HPDE6-E6E7 (cell line): ENCODE results near the gene CCDC33.

Experiments
- DNase-seq: peaks from one replicate; pipeline ENCODE4 v3.0.0; 2011; ENCODE audit warnings: missing footprints; ENCODE audit errors: extremely low spot score

CCDC33 gene

GRCh38 chr15:74258456-74259291, 22.5 kb downstream of the CCDC33 start:
- DNase-seq = no peak

- no peak for DNase-seq
These were observed 23.1 kb downstream of the CCDC33 start for GRCh38 chr15:74259292-74259648.

DNA sequence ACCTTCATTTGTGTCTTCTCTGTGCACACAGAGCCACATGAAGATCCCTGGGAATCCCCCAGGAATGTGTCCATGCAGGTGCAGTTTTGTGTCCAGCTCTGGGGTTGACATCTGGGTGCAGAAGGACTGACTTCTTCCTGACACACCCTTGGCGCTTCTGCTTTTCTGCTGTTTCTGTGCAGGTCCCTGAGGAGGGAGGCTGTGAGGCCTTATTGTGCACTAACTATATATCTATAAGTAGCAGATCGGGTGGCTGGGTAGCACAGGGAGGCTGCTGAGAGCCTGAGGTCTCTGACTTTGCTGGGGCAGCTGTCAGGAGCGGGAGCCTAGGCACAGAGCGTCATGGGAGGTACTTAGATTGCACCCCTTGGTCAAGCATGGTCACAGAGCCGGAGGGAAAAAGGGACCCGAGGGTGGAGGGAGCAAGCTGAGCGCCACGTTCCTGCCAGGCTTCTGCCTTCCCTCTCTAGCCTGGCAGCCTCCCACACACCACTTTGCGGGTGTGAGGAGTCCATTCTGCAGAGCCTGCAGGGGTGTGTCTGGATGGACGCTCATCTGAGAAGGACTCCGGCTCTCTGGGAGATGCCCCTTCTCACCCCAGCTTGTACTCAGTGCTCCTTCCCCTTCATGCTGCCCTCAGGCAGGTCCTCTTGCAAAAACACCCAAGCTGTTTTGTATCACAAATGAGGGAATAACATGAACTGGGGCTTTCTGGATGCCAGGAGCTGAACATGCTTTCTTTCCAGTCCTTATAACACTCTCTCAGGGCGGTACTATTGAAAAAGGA, 23.9 kb downstream of the CCDC33 start:
- DNase-seq = no peak

- DNase-seq = no peak
These were observed 24.9 kb downstream of the CCDC33 start for GRCh38 chr15:74261041-74261440.

DNA sequence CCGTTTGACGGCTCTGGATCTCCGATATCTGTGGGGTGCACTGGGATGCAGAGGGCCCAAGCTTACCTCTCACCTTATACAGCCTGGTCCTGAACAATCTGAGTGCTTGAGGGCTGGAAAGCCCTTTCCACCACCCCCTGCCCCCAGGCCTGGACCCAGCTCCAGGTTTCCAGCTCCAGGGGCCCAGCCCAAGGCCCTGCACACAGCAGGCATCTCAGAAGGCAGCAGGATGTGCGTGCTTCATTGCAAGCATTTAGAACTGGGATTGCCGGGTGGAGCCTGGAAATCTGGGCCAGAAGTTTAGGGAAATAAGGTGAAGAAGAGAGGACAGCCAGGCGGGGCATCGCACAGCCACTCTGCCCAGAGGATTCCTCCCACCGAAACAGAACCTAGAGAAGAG, 25.6 kb downstream of the CCDC33 start:
- DNase-seq = no peak

DNA sequence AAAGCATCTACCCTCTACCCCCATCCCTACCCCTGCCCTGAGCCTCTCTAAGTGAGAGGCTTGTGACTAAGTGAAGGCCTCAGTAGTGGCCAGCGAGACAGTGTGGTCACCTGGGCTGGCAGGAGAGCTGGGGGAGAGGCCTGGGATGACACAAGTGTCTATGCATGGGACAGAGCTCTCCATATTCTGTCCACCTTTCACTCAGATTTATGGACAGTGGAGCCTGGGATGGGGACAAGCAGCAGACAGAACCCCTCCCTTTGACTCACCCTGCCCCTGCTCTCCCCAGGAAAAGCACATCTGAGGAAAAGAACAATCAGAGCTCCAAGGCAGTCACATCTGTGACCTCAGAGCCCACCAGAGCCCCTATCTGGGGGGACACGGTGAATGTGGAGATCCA, 26.0 kb downstream of the CCDC33 start:
- DNase-seq = no peak

DNA sequence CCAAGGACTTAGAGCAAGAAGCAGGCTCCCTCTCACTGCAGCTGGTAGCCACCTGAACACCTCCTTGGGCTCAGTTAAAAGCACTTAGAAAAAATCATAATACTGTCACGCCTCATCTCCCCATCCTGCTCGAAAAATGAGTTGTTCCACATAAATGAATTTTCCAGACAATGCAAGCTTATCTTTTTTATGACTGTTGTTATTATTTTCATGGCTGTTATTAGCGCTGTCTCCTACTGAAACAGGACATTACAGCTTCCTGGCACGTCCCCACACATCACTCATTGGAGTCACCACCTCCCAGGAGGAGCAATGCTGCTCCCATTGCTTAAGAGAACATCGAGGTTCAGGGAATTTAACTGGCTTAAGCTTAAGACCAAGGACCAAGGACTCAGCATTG, 26.5 kb downstream of the CCDC33 start:
- DNase-seq = no peak

DNA sequence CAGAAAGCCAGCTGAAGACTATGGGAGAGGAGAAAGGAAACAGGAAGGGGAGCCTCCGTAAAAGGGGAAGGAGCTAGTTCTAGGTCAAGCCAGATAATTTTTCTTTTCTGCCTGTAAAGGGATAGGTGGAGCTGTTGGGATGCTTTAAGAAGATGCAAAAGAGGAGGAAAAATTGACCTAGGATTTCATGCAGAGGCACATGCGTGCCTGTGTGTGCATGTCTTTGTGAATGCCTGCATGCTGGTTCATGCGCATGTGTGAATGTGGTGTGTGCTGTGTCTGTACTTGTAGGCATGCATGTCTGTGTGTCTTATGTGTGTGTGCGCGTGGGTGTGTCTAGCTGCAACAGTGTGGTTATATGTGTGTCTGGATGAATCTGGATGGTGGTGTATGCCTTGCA, 27.3 kb downstream of the CCDC33 start:
- no peak for DNase-seq

GRCh38 chr15:74264081-74264501, 28.0 kb downstream of the CCDC33 start:
- no peak for DNase-seq

- no peak for DNase-seq
These were observed 29.0 kb downstream of the CCDC33 start for GRCh38 chr15:74265046-74265639.

DNA sequence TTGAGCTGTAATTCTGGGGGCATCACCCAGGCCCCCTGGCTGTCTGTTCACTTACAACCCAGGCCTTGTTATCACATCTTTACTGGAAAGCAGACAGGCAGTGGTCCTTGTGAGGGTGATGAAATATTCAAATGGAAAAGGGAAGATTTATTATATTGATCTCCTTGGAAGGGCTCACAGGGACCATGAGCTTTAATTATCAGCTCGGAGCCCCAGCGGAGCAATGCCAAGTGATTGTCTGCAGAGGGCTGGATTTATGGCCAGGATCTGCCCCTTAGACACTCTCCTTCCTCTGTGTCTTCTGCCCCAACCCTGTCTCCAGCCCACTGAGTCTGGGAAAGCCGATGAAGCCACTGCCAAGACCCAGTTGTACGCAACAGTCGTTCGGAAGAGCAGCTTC, 31.9 kb downstream of the CCDC33 start:
- no peak for DNase-seq

DNA sequence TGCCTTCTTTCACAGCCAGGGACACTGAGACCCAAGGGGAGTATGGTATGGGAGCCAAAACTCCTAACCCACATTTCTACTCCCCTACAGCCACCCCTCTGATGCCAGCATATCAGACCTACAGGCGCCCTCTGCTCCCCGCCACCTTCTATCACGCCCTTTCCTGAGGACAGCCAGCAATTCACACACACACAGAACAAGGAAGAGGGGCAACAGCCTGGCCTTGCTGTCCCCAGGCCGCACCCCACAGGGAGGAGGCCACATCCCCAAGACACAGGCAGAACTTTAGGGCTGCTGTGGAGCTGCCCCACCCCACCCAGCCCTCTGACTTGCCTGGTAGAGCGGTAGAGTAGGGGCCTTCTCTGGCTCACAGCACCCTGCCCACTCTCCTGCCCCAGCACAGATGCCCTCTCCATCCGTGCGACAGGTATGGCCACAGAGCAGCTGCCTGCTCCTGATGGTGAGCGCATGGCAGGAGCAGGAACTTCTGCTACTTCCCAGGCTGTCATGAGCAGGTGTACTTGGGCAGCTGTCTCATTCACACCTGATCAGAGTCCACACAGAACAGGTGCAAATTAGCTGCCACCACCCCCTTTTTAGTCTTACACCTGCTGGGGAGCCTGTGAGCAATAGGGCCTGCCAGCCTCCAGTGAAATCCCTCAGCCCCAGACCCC, 33.4 kb downstream of the CCDC33 start:
- no peak for DNase-seq

GRCh38 chr15:74270155-74270554, 34.0 kb downstream of the CCDC33 start:
- DNase-seq = no peak

GRCh38 chr15:74270854-74271520, 34.9 kb downstream of the CCDC33 start:
- DNase-seq = no peak

DNA sequence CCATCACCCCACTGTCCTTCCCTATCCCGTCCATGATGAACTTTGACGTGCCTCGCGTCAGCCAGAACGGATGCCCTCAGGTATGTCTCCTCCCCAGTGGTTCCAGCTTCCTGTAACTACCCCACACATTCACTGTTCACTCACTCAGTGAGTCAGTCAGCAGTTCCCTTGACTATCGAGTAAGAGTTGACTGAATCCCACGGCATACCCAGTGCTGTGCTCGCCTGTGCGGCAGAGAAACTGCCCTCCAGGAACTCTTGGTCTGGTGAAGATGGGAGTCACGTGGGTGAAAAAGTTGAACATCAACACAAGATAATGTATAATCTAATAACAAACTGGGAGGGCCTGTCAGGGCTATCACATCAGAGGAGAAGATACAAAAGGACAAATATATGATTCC, 36.7 kb downstream of the CCDC33 start:
- DNase-seq = peak; percentile 22

- DNase-seq = no peak
These were observed 38.4 kb downstream of the CCDC33 start for GRCh38 chr15:74274470-74275038.

DNA sequence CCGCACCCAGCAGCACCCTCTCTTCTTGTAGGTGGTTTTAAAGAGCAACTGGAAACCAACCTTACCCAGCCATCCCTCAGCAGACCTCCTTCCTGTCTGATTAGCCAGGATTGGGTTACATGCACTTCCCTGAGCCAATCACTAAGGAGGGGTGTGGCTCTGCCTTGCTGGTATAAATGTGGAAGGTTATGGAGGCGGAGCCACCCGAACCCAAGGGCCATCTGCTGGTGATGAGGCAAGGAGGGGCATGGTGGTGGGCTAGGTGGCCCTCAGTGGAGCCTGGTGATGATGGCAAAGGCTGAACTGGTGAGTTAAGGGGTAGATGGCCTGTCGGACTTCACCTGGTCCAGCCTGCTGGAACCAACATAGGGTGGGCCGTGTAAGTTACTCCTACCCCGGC, 39.8 kb downstream of the CCDC33 start:
- no peak for DNase-seq

DNA sequence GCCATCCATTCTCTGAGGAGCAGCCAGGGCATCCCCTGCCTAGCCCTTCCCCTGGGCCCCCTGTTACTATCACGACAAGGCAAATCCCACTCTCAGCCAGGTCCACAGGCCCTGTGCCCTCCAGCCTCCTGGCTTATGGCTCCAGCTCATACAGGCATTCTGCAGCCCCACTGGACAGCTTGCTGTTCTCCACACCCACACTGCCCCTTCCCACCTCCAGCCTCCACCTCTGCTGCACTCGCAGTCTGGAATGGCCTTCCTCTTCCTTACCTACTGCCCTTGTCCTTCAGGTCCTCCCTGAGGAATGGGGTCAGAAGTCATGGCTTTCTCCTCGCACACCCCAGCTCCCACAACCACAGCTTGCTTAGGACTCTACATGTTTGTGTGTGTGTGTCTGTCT, 40.4 kb downstream of the CCDC33 start:
- no peak for DNase-seq

- DNase-seq = no peak
These were observed 41.2 kb downstream of the CCDC33 start for GRCh38 chr15:74277242-74277810.

DNA sequence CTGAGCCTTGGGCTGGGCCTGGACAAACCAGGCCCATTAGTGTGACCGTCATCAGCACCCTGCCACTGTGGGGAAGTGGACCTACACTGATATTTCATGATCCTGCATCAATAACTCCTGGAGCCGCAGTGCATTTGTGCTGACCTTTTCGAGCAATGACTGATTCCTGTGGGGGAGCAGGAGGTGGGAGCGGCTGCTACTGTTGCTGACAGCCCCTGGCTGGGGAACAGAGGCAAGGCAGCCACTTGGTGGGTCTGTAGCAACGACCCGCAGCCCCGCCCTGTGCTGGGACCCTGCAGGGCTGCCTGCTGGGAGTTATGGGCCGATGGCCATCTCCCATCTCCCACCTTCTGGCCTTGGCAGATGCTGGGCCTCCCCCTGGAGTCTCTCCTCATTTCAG, 42.1 kb downstream of the CCDC33 start:
- no peak for DNase-seq
